Neuronal stem cell (in vitro differentiated cells): ENCODE data around the gene TSPAN15.
A peak's percentile ranks its signal among the peaks of the same experiment; 100 is the strongest.

Source experiments
- DNase-seq: peaks from one replicate; pipeline ENCODE4 v3.0.0-alpha.2; 2013; ENCODE audit warnings: low spot score
- H2AFZ ChIP-seq: one replicate; pipeline ENCODE4 v1.6.1; 2013; ENCODE audit warnings: mild to moderate bottlenecking, low read length, inconsistent platforms
- H2AK5ac ChIP-seq: 2 replicates; pipeline ENCODE4 v1.6.1; 2013; ENCODE audit warnings: low read depth, mild to moderate bottlenecking, inconsistent platforms, low read length, moderate library complexity, mixed read lengths
- H2BK120ac ChIP-seq: 2 replicates; pipeline ENCODE4 v1.6.1; 2013; ENCODE audit warnings: low read depth, mild to moderate bottlenecking, inconsistent platforms, low read length, moderate library complexity, mixed read lengths
- H2BK12ac ChIP-seq: one replicate; pipeline ENCODE4 v1.6.1; 2013; ENCODE audit warnings: low read length, inconsistent platforms
- H2BK15ac ChIP-seq: 2 replicates; pipeline ENCODE4 v1.6.1; 2013; ENCODE audit warnings: mild to moderate bottlenecking, low read length, inconsistent platforms, mixed read lengths
- H2BK5ac ChIP-seq: one replicate; pipeline ENCODE4 v1.6.1; 2013; ENCODE audit warnings: inconsistent platforms, mild to moderate bottlenecking, low read length, moderate library complexity
- H3K14ac ChIP-seq: one replicate; pipeline ENCODE4 v1.6.1; 2013; ENCODE audit warnings: low read length, inconsistent platforms
- H3K18ac ChIP-seq: 2 replicates; pipeline ENCODE4 v1.6.1; 2013; ENCODE audit warnings: low read length, inconsistent platforms
- H3K23ac ChIP-seq: 2 replicates; pipeline ENCODE4 v1.6.1; 2013; ENCODE audit warnings: low read depth, mild to moderate bottlenecking, mixed read lengths, low read length, inconsistent platforms; ENCODE audit not compliant: poor library complexity
- H3K27ac ChIP-seq: replicated peaks from 3 replicates; pipeline ENCODE4 v1.5.1; 2013; ENCODE audit warnings: low read length, inconsistent platforms
- H3K27me3 ChIP-seq, 3 experiments: 2 replicates each; pipeline ENCODE4 v1.6.1; 2013; ENCODE audit warnings: low read length in 3 of 3, mild to moderate bottlenecking in 2 of 3, inconsistent platforms in 1 of 3, low read depth in 1 of 3, mixed read lengths in 1 of 3, moderate library complexity in 1 of 3; ENCODE audit not compliant: control insufficient read depth in 3 of 3, insufficient read depth in 3 of 3
- H3K36me3 ChIP-seq, 2 donors: replicated peaks in 1 of 2; 2 replicates each; pipeline ENCODE4 v1.6.1; 2013; ENCODE audit warnings: low read length in 2 of 2; ENCODE audit not compliant: control insufficient read depth in 2 of 2, insufficient read depth in 2 of 2
- H3K4ac ChIP-seq: 2 replicates; pipeline ENCODE4 v1.6.1; 2013; ENCODE audit warnings: inconsistent platforms, mild to moderate bottlenecking, low read length, moderate library complexity
- H3K4me1 ChIP-seq, 2 donors: 1 replicate in 1 of 2; 2 replicates in 1 of 2; pipeline ENCODE4 v1.6.1; 2013; ENCODE audit warnings: low read length in 2 of 2, low read depth in 1 of 2; ENCODE audit not compliant: control insufficient read depth in 2 of 2, insufficient read depth in 1 of 2
- H3K4me2 ChIP-seq: one replicate; pipeline ENCODE4 v1.6.1; 2013; ENCODE audit warnings: mild to moderate bottlenecking, low read length, inconsistent platforms; ENCODE audit not compliant: insufficient read depth, poor library complexity, severe bottlenecking
- H3K4me3 ChIP-seq, 2 donors: 2 replicates each; pipeline ENCODE4 v1.5.1; 2013; ENCODE audit warnings: low read length in 2 of 2, mild to moderate bottlenecking in 2 of 2, inconsistent platforms in 1 of 2, moderate library complexity in 1 of 2
- H3K79me1 ChIP-seq: one replicate; pipeline ENCODE4 v1.6.1; 2013; ENCODE audit warnings: low read depth, mild to moderate bottlenecking, inconsistent platforms, low read length, moderate library complexity
- H3K9ac ChIP-seq: one replicate; pipeline ENCODE4 v1.6.1; 2013; ENCODE audit warnings: mild to moderate bottlenecking, low read depth, low read length, inconsistent platforms; ENCODE audit not compliant: poor library complexity
- H3K9me3 ChIP-seq, 2 donors: replicated peaks in 1 of 2; 2 replicates each; pipeline versions ENCODE3 to v1.6.1; 2013; ENCODE audit warnings: low read length in 2 of 2, mild to moderate bottlenecking in 2 of 2, inconsistent platforms in 1 of 2, low read depth in 1 of 2, mixed read lengths in 1 of 2, moderate library complexity in 1 of 2; ENCODE audit not compliant: control insufficient read depth in 2 of 2, insufficient read depth in 1 of 2
- H4K8ac ChIP-seq: one replicate; pipeline ENCODE4 v1.6.1; 2013; ENCODE audit warnings: low read depth, mild to moderate bottlenecking, inconsistent platforms, low read length, moderate library complexity
- H4K91ac ChIP-seq: one replicate; pipeline ENCODE4 v1.6.1; 2013; ENCODE audit warnings: low read length, low read depth, mild to moderate bottlenecking, inconsistent platforms; ENCODE audit not compliant: poor library complexity
- WGBS, 2 donors: extraction: QIAGEN DNeasy Blood & Tissue Kit; methylation state at CpG; one replicate each; pipeline ENCODE4 v1.1.7; 2013; ENCODE audit warnings: missing lambda C conversion rate in 2 of 2, mixed read lengths in 1 of 2; ENCODE audit not compliant: insufficient read length in 2 of 2, insufficient replicate concordance in 1 of 2; ENCODE audit errors: extremely low coverage in 2 of 2; 5-methylcytosine and 5-hydroxymethylcytosine counted together

TSPAN15 gene

DNA sequence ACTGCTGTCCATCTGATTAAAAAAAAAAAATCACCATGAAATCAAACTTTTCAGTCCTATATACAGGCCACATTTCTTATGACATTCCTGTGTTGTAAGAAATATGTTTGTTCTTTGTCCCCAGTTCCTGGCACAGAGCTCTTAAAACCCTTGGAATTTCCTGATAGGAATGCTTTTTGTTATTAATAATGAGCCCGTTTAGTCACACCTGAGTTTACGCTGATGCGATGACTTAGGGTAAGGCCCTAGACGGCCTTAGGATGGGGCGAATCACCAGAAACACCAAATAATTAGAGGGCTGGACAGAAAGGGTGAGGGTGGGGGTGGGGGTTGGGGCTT, 17.5 kb downstream of the TSPAN15 start:
- no CpG with 5 or more reads among the region's 5 CpGs for WGBS, 2 donors
- no peak overlapping the region for H2AK5ac ChIP-seq
- H2BK15ac ChIP-seq = no peak overlapping the region
- no peaks in the 10 kb centered on the region for H3K79me1 ChIP-seq
- H3K4me1 ChIP-seq = peaks cover 0 to 11% of the 10 kb centered on the region in 2 donors
- H2AFZ ChIP-seq = no peak overlapping the region
- H3K18ac ChIP-seq = no peak overlapping the region
- H3K4me3 ChIP-seq = no peak overlapping the region
- no peaks in the 10 kb centered on the region for H3K9me3 ChIP-seq
- peaks cover 0 to 19% (median 0%) of the 10 kb centered on the region in 3 experiments for H3K27me3 ChIP-seq
- H3K14ac ChIP-seq = no peak overlapping the region
- H3K23ac ChIP-seq = no peak overlapping the region
- no peaks in the 10 kb centered on the region for H3K36me3 ChIP-seq
- no peak overlapping the region for H4K91ac ChIP-seq
- H2BK120ac ChIP-seq = no peak overlapping the region
- no peak overlapping the region for H3K27ac ChIP-seq
- H3K9ac ChIP-seq = no peak overlapping the region
- H2BK5ac ChIP-seq = no peak overlapping the region
- no peak overlapping the region for H3K4ac ChIP-seq
- no peak for DNase-seq
- H2BK12ac ChIP-seq = no peak overlapping the region
- no peak overlapping the region for H3K4me2 ChIP-seq
- no peak overlapping the region for H4K8ac ChIP-seq

DNA sequence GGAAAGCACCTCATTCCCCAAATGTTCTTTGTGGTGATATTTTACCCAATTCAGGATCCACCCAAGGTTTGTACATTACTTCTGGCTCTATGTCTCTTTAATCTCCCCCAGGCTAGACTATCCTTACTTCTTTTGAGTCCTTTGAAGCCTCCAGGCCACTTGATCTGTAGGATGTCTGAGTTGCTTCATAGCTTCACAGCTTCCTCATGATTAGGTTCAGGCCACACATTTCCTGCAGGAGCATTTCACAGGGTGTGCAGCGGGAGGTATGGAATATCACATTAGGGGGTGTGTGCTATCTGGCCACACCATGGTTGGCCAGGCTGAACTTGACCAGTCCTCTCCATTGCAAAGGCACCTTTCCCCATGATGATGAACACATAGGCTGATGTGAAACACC, 18.7 kb downstream of the TSPAN15 start:
- Histone ChIP-seq H3K4me1 (peaks cover 0 to 11% of the 10 kb centered on the region in 2 donors), H2AFZ (no peak overlapping the region), H2BK120ac (no peak overlapping the region), H3K4me3 (no peak overlapping the region), H3K4ac (no peak overlapping the region), H3K18ac (no peak overlapping the region), H3K23ac (no peak overlapping the region), H3K79me1 (no peaks in the 10 kb centered on the region), H4K91ac (no peak overlapping the region), H2BK15ac (no peak overlapping the region), H3K27me3 (peaks cover 0 to 13% (median 0%) of the 10 kb centered on the region in 3 experiments), H3K9me3 (no peaks in the 10 kb centered on the region), H3K36me3 (no peaks in the 10 kb centered on the region), H2BK5ac (no peak overlapping the region), H3K9ac (no peak overlapping the region), H2AK5ac (no peak overlapping the region), H4K8ac (no peak overlapping the region), H3K4me2 (no peak overlapping the region), H3K14ac (no peak overlapping the region), H2BK12ac (no peak overlapping the region), H3K27ac (no peak overlapping the region)
- no peak for DNase-seq
- WGBS, 2 donors = no CpG with 5 or more reads among the region's 1 CpG

DNA sequence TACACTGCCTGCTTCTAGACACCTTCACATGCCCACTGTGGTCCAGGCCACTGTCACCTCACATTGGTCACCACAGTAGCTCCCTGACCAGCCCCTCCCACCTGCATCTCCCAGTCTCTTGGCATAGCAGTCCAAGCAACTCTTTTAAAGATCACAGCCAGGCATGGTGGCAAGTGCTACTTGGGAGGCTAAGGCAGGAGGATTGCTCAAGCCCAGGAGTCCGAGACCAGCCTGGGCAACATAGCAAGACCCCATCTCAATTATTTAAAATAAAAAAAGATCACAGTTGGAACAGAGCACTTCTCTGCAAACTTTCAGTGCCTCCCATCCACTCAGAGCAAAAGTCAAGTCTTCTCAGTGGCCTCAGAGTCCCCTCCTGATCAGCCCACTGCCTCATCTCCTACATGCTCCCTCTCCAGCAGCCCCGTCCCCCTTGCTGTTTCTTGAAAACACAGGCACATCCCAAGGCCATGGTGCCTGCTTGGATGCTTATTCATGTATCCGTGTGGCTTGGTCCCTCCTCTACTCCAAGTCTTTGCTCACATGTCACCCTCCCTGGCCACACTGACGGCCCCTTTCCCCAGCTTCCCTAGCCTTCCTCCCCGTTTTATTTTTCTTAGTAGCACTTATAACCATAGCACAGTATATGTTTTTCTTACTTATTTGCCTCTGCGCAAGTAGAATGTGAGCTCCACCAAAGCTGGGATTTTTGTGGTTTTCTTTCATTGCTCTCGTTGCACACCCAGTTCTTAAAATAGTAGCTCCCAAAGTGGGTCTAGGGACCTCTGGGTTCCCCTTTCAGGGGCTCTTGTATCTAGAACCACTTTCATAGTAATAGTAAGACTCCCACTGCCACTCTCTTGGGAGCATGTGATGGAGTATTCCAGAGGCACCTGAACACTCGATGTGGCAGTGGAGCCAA, 19.5 kb downstream of the TSPAN15 start:
- H3K79me1 ChIP-seq = no peaks in the 10 kb centered on the region
- H4K8ac ChIP-seq = no peak overlapping the region
- H2BK120ac ChIP-seq = no peak overlapping the region
- H2AK5ac ChIP-seq = no peak overlapping the region
- DNase-seq = no peak
- no peak overlapping the region for H3K9ac ChIP-seq
- H2BK12ac ChIP-seq = no peak overlapping the region
- no peak overlapping the region for H3K4ac ChIP-seq
- H2BK15ac ChIP-seq = no peak overlapping the region
- no CpG with 5 or more reads among the region's 8 CpGs for WGBS, 2 donors
- H3K36me3 ChIP-seq = no peaks in the 10 kb centered on the region
- H3K4me3 ChIP-seq = no peak overlapping the region
- no peak overlapping the region for H4K91ac ChIP-seq
- H2AFZ ChIP-seq = no peak overlapping the region
- H3K18ac ChIP-seq = no peak overlapping the region
- no peak overlapping the region for H3K23ac ChIP-seq
- no peak overlapping the region for H3K27ac ChIP-seq
- no peaks in the 10 kb centered on the region for H3K9me3 ChIP-seq
- peaks cover 0 to 11% of the 10 kb centered on the region in 2 donors for H3K4me1 ChIP-seq
- no peak overlapping the region for H2BK5ac ChIP-seq
- peaks cover 0 to 8% (median 0%) of the 10 kb centered on the region in 3 experiments for H3K27me3 ChIP-seq
- H3K4me2 ChIP-seq = no peak overlapping the region
- no peak overlapping the region for H3K14ac ChIP-seq

DNA sequence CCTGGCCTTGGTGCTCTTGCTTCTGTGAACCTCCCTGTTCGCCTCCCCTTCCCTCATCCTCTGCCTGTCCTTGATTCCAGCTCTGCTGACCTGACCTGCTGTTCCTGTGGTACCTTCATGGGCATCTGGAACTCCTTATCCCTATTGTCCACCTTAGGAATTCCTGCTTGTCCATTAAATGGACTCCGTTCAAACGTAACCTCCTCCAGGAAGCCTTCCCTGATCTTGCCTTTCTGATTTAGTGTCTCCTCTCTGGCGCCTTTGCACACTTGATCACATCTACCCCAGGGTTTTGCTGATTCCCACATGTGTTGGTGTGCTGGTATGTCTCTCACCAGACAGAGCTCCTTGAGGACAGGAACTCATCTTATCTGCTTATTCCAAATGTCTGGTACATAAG, 20.9 kb downstream of the TSPAN15 start:
- Histone ChIP-seq H3K14ac (no peak overlapping the region), H3K9ac (peak overlapping the region; percentile 24), H3K27me3 (peaks cover 0 to 8% (median 0%) of the 10 kb centered on the region in 3 experiments), H2BK5ac (no peak overlapping the region), H3K4ac (no peak overlapping the region), H2AFZ (no peak overlapping the region), H3K4me2 (no peak overlapping the region), H3K36me3 (no peaks in the 10 kb centered on the region), H3K4me3 (peak overlapping the region in 1 of 2 donors; percentile 4), H2BK12ac (no peak overlapping the region), H3K9me3 (no peaks in the 10 kb centered on the region), H3K79me1 (no peaks in the 10 kb centered on the region), H4K91ac (no peak overlapping the region), H3K18ac (no peak overlapping the region), H2BK120ac (no peak overlapping the region), H3K27ac (no peak overlapping the region), H3K23ac (no peak overlapping the region), H2BK15ac (no peak overlapping the region), H4K8ac (no peak overlapping the region), H2AK5ac (no peak overlapping the region), H3K4me1 (peaks cover 0 to 9% of the 10 kb centered on the region in 2 donors)
- no CpG with 5 or more reads among the region's 4 CpGs for WGBS, 2 donors
- no peak for DNase-seq
